Erythroblast (primary cell): ENCODE results near the gene PPM1M.
A peak's percentile ranks its signal among the peaks of the same experiment; 100 is the strongest.
"Not testable (repeated sequence)": the region's sequence is repeated elsewhere in the genome, so short reads cannot be mapped to it uniquely, and the experiment has no call there.

Experiments used
- DNase-seq, 2 experiments: peaks; one replicate each; lab custom pipeline; 2025; lab: John Stamatoyannopoulos, UW
- GATA1 ChIP-seq: IDR thresholded peaks from 2 replicates; pipeline ENCODE4 v1.6.1; 2011; ENCODE audit warnings: low read depth, mild to moderate bottlenecking, control low read depth, low read length, moderate library complexity
- POLR2A ChIP-seq: IDR thresholded peaks from 2 replicates; pipeline ENCODE4 v1.6.1; 2011; ENCODE audit warnings: mild to moderate bottlenecking, low read length

PPM1M gene

GRCh38 chr3:52253314-52254304, 8.1 kb downstream of the PPM1M start:
- no peak for TF ChIP-seq GATA1
- peak; percentile 21 for TF ChIP-seq POLR2A
- DNase-seq, result no peak

- DNase-seq, result no peak
- TF ChIP-seq POLR2A (no peak), GATA1 (no peak)
Measured at GRCh38 chr3:52254608-52255007, 9.0 kb downstream of the PPM1M start.

- TF ChIP-seq GATA1 (no peak), POLR2A (no peak)
- no peak for DNase-seq
Measured at GRCh38 chr3:52256159-52256558, 10.6 kb downstream of the PPM1M start.

GRCh38 chr3:52256622-52257021, 11.1 kb downstream of the PPM1M start:
- DNase-seq, result no peak
- TF ChIP-seq POLR2A, result no peak
- no peak for TF ChIP-seq GATA1

- DNase-seq, result no peak
- no peak for TF ChIP-seq GATA1
- no peak for TF ChIP-seq POLR2A
Measured at GRCh38 chr3:52257911-52258310, 12.4 kb downstream of the PPM1M start.

- DNase-seq, result no peak
- TF ChIP-seq POLR2A, result no peak
- TF ChIP-seq GATA1, result no peak
Measured at GRCh38 chr3:52259035-52259434, 13.5 kb downstream of the PPM1M start.

GRCh38 chr3:52259448-52259847, 13.9 kb downstream of the PPM1M start:
- TF ChIP-seq GATA1, result no peak
- TF ChIP-seq POLR2A, result no peak
- DNase-seq, result no peak

GRCh38 chr3:52262447-52262846, 16.9 kb downstream of the PPM1M start:
- DNase-seq, result no peak
- TF ChIP-seq POLR2A (no peak), GATA1 (no peak)

GRCh38 chr3:52265387-52265786, 19.8 kb downstream of the PPM1M start:
- TF ChIP-seq GATA1 (no peak), POLR2A (no peak)
- peak in 1 of 2 experiments; percentile 11 for DNase-seq

- TF ChIP-seq GATA1 (no peak), POLR2A (no peak)
Measured at GRCh38 chr3:52268036-52268435, 22.5 kb downstream of the PPM1M start.

GRCh38 chr3:52269776-52270175, 24.2 kb downstream of the PPM1M start:
- no peak for DNase-seq
- TF ChIP-seq GATA1, result no peak
- TF ChIP-seq POLR2A, result no peak

More at GRCh38 chr3:52268036-52268435, 22.5 kb downstream of the PPM1M start:
- DNase-seq, result no peak

GRCh38 chr3:52270252-52270754, 24.7 kb downstream of the PPM1M start:
- TF ChIP-seq GATA1, result no peak
- TF ChIP-seq POLR2A, result no peak
- DNase-seq, result no peak

- DNase-seq, result not testable (repeated sequence)
Measured at GRCh38 chr3:52272172-52272571, 26.6 kb downstream of the PPM1M start.

GRCh38 chr3:52272831-52273230, 27.3 kb downstream of the PPM1M start:
- no peak for TF ChIP-seq GATA1
- no peak for TF ChIP-seq POLR2A
- DNase-seq, result no peak

GRCh38 chr3:52274781-52275180, 29.2 kb downstream of the PPM1M start:
- DNase-seq, result not testable (repeated sequence)
